Measurements from ENCODE around the gene KEAP1. TPM values are rescaled to one million over a fixed set of nuclear protein-coding genes. Genes with fewer than 3 reads are reported as not detected.
A peak's percentile ranks its signal among the peaks of the same experiment; 100 is the strongest.

KEAP1 gene
- total and polyA plus RNA-seq, 2 donors (not counting 3 experiments of a cell fraction or from before 2014, with no cell fraction given) = 81.4 to 91.1 TPM

GRCh38 chr19:10552510-10553053 is 49.4 kb upstream of the KEAP1 start:
- ChIA-PET CTCF (interaction anchor here (0.9 to 2.4 kb wide), 6 partner anchors 11 to 73 kb away, joined by 3 to 8 read pairs (median 5); partner anchors contain the start of gene S1PR5), POLR2A (interaction anchor here (0.5 kb wide), 1 partner anchor 333 kb away, joined by 4 read pairs; no protein-coding TSS in a partner anchor)
- H3K4me2 ChIP-seq (ENCODE audit: insufficient read depth, low read length) = no peak overlapping the region
- H3K9me3 ChIP-seq (replicated peaks; ENCODE audit: control insufficient read depth, insufficient read depth, low read length) = no peaks in the 10 kb centered on the region
- H3K4me3 ChIP-seq (replicated peaks in 1 of 3; ENCODE audit: insufficient read depth in 1 of 3, low read depth in 1 of 3, low read length in 3 of 3) = no peak overlapping the region
- TF ChIP-seq CTCF (IDR thresholded peaks at IDR 0.05; ENCODE audit: extremely low read depth in 1 of 2, insufficient read depth in 1 of 2, low read depth in 1 of 2, low read length in 2 of 2) (no peak), MAX (IDR thresholded peaks at IDR 0.05; ENCODE audit: insufficient read depth, insufficient read length) (no peak), POLR2A (IDR thresholded peaks at IDR 0.05; ENCODE audit: low read depth, low read length) (no peak), EZH2 (IDR thresholded peaks at IDR 0.05; ENCODE audit: borderline replicate concordance, low read depth, low read length, severe bottlenecking) (no peak), MYC (IDR thresholded peaks at IDR 0.05; ENCODE audit: low read depth, low read length) (no peak), GATA2 (IDR thresholded peaks at IDR 0.05; ENCODE audit: insufficient read depth, insufficient read length, low read depth, low read length) (no peak), FOS (IDR thresholded peaks at IDR 0.05; ENCODE audit: borderline replicate concordance, insufficient read depth, low read length) (no peak), POLR2AphosphoS5 (IDR thresholded peaks at IDR 0.05; ENCODE audit: insufficient read depth, low read depth, low read length) (no peak), JUN (IDR thresholded peaks at IDR 0.05; ENCODE audit: borderline replicate concordance, insufficient read depth, insufficient read length, low read depth) (no peak)
- H3K27me3 ChIP-seq (ENCODE audit: control insufficient read depth in 2 of 2, insufficient read depth in 2 of 2, low read length in 2 of 2) = no peaks in the 10 kb centered on the region
- peaks cover 7 to 46% of the 10 kb centered on the region in 2 experiments for H3K36me3 ChIP-seq (ENCODE audit: control insufficient read depth in 2 of 2, extremely low read depth in 1 of 2, insufficient read depth in 2 of 2, low read length in 2 of 2)
- H3K27ac ChIP-seq (ENCODE audit: insufficient read depth, low read depth, low read length) = no peak overlapping the region
- no peaks in the 10 kb centered on the region for H3K79me2 ChIP-seq (ENCODE audit: control insufficient read depth, insufficient read depth, low read length)
- H4K20me1 ChIP-seq (replicated peaks; ENCODE audit: control insufficient read depth, extremely low read depth, insufficient read depth, low read length) = no peaks in the 10 kb centered on the region
- no peaks in the 10 kb centered on the region for H3K9me1 ChIP-seq (replicated peaks; ENCODE audit: control insufficient read depth, extremely low read depth, insufficient read depth, low read length)
- intact Hi-C loops (cut with micrococcal nuclease) = no loop called here
- H2AFZ ChIP-seq (ENCODE audit: low read depth, low read length) = no peak overlapping the region
- dilution Hi-C loops (cut with MboI; ENCODE audit: extremely low pct_ligation_motif_present, low sequenced_read_pairs) = no loop called here
- DNase-seq (ENCODE audit: low read depth, low spot score) (no peak), FAIRE-seq (peak; percentile 67)
- no peaks in the 10 kb centered on the region for H3K4me1 ChIP-seq (ENCODE audit: control insufficient read depth, extremely low read depth, insufficient read depth, low read length)
- no TSS peak for BruUV-seq (replicated peaks)
- H3K9ac ChIP-seq (replicated peaks; ENCODE audit: extremely low read depth, insufficient read depth, low read length) = no peak overlapping the region

All from endothelial cell of umbilical vein (primary cell).